Activated CD8-positive, alpha-beta T cell treated with anti-CD3 and anti-CD28 coated beads for 36 hours (primary cell): ENCODE results near the gene DNAJC1. TPM values are rescaled to one million over a fixed set of nuclear protein-coding genes. Genes with fewer than 3 reads are reported as not detected.

Source experiments
- ATAC-seq: fragments of 200-7000 bp; cut with Tn5 transposase; one replicate; pipeline ENCODE4 v1.10.0; 2021; ENCODE audit warnings: mild to moderate bottlenecking, moderate library complexity
- CTCF ChIA-PET: fragments of 350-600 bp; sonication (Branson Sonifier 250); formaldehyde crosslinking; loops from one replicate; lab custom pipeline; 2021; ENCODE audit warnings: antibody characterized with exemption; lab: Charles Lee
- POLR2A ChIA-PET: fragments of 350-600 bp; sonication (Branson Sonifier 250); formaldehyde crosslinking; loops from one replicate; lab custom pipeline; 2021; ENCODE audit warnings: antibody characterized with exemption; lab: Charles Lee
- DNase-seq: peaks from one replicate; pipeline ENCODE4 v3.0.0-alpha.2; 2020
- H3K27ac Mint-ChIP-seq: one replicate; pipeline ENCODE4 v1.8.0; 2021; ENCODE audit warnings: mild to moderate bottlenecking, mixed read lengths
- H3K27me3 Mint-ChIP-seq: one replicate; pipeline ENCODE4 v1.8.0; 2021; ENCODE audit warnings: mixed read lengths
- H3K36me3 Mint-ChIP-seq: one replicate; pipeline ENCODE4 v1.8.0; 2021; ENCODE audit warnings: low read depth, mixed read lengths
- H3K4me1 Mint-ChIP-seq: one replicate; pipeline ENCODE4 v1.8.0; 2021; ENCODE audit warnings: low read depth, mixed read lengths
- H3K4me3 Mint-ChIP-seq: one replicate; pipeline ENCODE4 v1.8.0; 2021; ENCODE audit warnings: mild to moderate bottlenecking, moderate library complexity, mixed read lengths
- H3K9me3 Mint-ChIP-seq: one replicate; pipeline ENCODE4 v1.8.0; 2021; ENCODE audit warnings: mixed read lengths
- intact Hi-C: fragments of 100-400 bp; cut with micrococcal nuclease; formaldehyde crosslinking; loops from one replicate; pipeline ENCODE4 v1.10.0; 2022
- total RNA-seq, 2 experiments: library from RNA; stranded (reverse); gene quantifications; one replicate each; pipeline ENCODE4 v1.2.3, GENCODE V29; 2021
- TF ChIP-seq, protein P1 (sequence below): fragments of 200-600 bp; IDR thresholded peaks from one replicate; pipeline ENCODE4 v1.8.0; 2022; ENCODE audit warnings: antibody characterized with exemption, mild to moderate bottlenecking

The DNAJC1 gene
- total RNA-seq, 2 experiments from 2014 or later: 19.3 to 23.7 TPM

DNA sequence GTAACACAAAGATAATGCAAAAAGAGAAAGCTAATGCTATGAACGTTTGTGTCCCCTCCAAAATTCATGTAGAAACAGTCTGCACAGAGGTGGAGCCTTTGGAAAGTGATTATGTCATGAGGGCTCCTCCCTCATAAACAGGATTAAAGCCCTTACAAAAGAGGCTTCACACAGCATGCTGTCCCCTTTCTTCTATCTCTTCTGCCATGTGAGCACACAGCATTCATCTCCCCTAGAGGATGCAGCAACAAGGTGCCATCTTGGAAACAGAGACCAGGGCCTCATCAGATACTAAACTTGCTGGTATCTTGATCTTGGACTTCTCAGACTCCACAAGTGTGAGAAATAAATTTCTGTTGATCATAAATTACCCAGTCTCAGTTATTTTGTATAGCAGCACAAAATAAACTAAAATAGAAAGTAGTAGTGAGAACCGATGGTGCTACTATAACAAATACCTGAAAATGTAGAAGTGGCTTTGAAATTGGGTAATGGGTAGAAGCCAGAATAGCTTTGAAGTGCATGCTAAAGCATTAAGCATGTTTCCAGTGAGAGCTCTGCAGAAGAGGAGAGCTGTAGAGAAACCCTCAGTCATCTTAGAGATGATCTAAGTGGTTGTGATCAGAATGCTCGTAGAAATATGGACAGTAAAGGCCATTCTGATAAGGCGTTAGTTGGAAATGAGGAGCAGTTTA lies 108.7 kb downstream of the DNAJC1 start:
- H3K27ac Mint-ChIP-seq: no peak overlapping the region
- ChIA-PET CTCF (interaction anchor here (1.1 kb wide), 1 partner anchor 18 kb away, joined by 3 read pairs; no protein-coding TSS in a partner anchor), POLR2A (no interaction called here)
- TF ChIP-seq, protein P1, sequence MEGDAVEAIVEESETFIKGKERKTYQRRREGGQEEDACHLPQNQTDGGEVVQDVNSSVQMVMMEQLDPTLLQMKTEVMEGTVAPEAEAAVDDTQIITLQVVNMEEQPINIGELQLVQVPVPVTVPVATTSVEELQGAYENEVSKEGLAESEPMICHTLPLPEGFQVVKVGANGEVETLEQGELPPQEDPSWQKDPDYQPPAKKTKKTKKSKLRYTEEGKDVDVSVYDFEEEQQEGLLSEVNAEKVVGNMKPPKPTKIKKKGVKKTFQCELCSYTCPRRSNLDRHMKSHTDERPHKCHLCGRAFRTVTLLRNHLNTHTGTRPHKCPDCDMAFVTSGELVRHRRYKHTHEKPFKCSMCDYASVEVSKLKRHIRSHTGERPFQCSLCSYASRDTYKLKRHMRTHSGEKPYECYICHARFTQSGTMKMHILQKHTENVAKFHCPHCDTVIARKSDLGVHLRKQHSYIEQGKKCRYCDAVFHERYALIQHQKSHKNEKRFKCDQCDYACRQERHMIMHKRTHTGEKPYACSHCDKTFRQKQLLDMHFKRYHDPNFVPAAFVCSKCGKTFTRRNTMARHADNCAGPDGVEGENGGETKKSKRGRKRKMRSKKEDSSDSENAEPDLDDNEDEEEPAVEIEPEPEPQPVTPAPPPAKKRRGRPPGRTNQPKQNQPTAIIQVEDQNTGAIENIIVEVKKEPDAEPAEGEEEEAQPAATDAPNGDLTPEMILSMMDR: no peak
- intact Hi-C loops: no loop called here
- peaks cover 17% of the 10 kb centered on the region for H3K9me3 Mint-ChIP-seq
- no peak for ATAC-seq
- H3K4me1 Mint-ChIP-seq: peaks cover 8% of the 10 kb centered on the region
- H3K27me3 Mint-ChIP-seq: no peaks in the 10 kb centered on the region
- peaks cover 40% of the 10 kb centered on the region for H3K36me3 Mint-ChIP-seq
- no peak for DNase-seq
- H3K4me3 Mint-ChIP-seq: no peak overlapping the region

DNA sequence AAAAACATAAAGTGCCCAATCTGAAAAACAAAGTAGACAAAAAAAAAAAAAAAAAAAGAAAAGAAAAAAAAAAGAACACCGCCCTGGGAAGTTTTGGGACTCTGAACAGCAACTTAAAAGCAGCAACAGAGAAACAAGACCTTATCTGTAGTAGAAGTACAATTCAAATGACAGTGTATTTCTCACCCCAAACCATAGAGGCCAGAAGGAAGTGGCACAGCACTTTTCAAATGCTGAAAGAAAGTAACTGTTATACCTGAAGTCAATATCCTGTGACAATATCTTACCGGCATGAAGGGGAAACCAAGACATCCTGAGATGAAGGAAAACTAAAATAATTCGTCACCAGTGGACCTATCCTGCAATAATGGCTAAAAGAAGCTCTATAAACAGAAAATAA lies 112.1 kb downstream of the DNAJC1 start:
- ATAC-seq (peak; percentile 42), DNase-seq (no peak)
- TF ChIP-seq, protein P1: no peak
- CTCF ChIA-PET: no interaction called here
- no peaks in the 10 kb centered on the region for H3K27me3 Mint-ChIP-seq
- intact Hi-C loops: no loop called here
- no peak overlapping the region for H3K4me3 Mint-ChIP-seq
- H3K27ac Mint-ChIP-seq: peak overlapping the region; percentile 35
- H3K9me3 Mint-ChIP-seq: peaks cover 17% of the 10 kb centered on the region
- peaks cover 27% of the 10 kb centered on the region for H3K4me1 Mint-ChIP-seq
- POLR2A ChIA-PET: no interaction called here
- H3K36me3 Mint-ChIP-seq: peaks cover 40% of the 10 kb centered on the region

DNA sequence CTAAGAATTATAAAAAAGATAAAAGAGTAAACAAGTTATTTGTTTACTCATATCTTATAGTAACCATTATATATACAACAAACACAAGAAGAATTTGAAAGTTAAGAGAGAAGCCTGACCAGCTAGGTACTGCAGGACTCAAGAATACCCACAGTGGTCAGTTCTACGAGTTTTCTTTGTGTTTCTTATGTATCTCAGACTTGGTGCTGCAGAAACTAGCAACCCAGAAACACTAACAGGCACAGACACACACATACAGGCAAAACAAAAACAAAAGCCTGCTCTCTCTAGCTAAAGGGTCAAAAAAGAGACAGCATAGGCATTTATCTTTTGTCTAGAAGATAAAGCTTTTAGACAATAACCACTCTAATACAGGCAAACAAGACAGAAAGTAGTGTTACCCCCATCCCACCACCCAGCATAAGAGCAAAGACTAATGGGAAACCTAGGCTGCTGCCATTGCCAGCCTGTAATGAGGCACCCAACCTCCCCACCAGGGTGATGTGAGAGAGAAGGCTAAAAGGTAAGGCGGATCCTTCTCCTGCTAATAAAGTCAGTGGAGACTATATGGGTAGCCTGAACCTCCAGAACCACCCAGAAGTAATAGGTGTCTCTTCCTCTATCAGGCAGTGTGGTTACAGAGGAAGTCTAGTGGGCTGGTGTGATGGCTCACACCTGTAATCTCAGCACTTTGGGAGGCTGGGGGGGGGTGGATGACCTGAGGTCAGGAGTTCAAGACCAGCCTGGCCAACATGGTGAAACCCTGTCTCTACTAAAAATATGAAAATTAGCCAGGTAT lies 113.9 kb downstream of the DNAJC1 start:
- TF ChIP-seq, protein P1: no peak
- POLR2A ChIA-PET: no interaction called here
- Mint-ChIP-seq H3K36me3 (peaks cover 47% of the 10 kb centered on the region), H3K27me3 (no peaks in the 10 kb centered on the region), H3K4me3 (no peak overlapping the region), H3K9me3 (peaks cover 32% of the 10 kb centered on the region), H3K4me1 (peaks cover 31% of the 10 kb centered on the region), H3K27ac (no peak overlapping the region)
- DNase-seq (no peak), ATAC-seq (no peak)
- CTCF ChIA-PET: no interaction called here
- intact Hi-C loops: no loop called here

DNA sequence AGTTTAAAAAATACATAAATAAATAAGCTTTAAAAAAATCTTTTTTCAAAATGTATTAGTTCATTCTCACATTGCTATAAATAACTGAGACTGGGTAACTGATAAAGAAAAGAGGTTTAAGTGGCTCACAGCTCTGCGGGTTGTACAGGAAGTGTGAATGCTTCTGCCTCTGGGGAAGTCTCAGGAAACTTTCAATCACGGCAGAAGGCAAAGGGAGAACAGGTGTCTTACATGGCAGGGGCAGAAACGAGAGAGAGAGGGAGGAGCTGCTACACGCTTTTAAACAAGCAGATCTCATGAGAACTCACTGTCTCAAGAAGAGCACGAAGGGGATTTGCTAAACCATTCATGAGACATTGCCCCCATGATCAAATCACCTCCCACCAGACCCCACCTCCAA lies 114.6 kb downstream of the DNAJC1 start:
- TF ChIP-seq, protein P1: no peak
- Mint-ChIP-seq H3K27ac (no peak overlapping the region), H3K36me3 (peaks cover 42% of the 10 kb centered on the region), H3K4me3 (no peak overlapping the region), H3K27me3 (no peaks in the 10 kb centered on the region), H3K4me1 (peaks cover 31% of the 10 kb centered on the region), H3K9me3 (peaks cover 28% of the 10 kb centered on the region)
- ChIA-PET POLR2A (no interaction called here), CTCF (no interaction called here)
- peak; percentile 25 for DNase-seq
- ATAC-seq: peak; percentile 75
- intact Hi-C loops: no loop called here

DNA sequence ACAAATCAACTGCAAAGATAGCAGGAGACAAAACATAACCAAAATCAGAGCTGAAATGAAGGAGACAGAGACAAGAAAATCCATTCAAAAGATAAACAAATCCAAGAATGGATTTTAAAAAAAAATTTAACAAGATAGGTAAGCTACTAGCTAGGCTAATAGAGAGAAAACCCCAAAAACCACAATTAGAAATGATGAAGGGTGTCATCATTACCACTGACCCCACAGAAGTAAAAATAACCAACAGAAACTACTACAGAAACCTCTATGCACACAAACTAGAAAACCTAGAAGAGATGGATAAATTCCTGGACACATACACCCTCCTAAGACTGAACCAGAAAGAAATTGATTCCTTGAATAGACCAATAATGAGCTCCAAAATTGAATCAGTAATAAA lies 117.6 kb downstream of the DNAJC1 start:
- ChIA-PET POLR2A (no interaction called here), CTCF (no interaction called here)
- Mint-ChIP-seq H3K4me3 (no peak overlapping the region), H3K27ac (no peak overlapping the region), H3K9me3 (peaks cover 18% of the 10 kb centered on the region), H3K4me1 (peaks cover 24% of the 10 kb centered on the region), H3K36me3 (peaks cover 33% of the 10 kb centered on the region), H3K27me3 (no peaks in the 10 kb centered on the region)
- intact Hi-C loops: no loop called here
- TF ChIP-seq, protein P1: no peak
- no peak for DNase-seq
- ATAC-seq: no peak
